ENCODE results near the gene AOPEP. TPM values are rescaled to one million over a fixed set of nuclear protein-coding genes. Genes with fewer than 3 reads are reported as not detected.

Gene AOPEP
- total and polyA plus RNA-seq, 12 donors: 110 to 250 (median 161) TPM

DNA sequence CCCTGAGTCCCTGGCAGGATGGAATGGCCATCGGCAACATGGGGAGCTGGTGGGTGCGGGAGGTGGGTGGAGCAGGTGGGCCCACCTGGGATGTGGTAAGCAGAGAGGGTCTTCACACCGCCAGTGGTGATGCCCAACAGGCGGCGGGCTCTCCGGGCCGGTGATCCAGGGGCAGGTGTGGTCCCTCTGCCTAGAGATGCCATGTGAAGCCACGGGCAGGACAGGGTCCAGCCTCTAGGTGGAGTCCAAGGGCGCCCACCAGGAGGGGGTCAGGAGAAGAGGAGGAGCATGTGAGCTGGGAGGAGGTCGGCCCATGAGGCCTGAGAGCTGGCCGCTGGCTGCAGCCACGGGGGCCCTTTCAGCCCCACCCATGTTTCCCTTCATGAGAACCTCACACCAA lies 369.9 kb downstream of the AOPEP start:
- peak in 1 of 8 donors; percentile 23 for ATAC-seq
- Histone ChIP-seq H3K27ac (peak overlapping the region in 3 of 10 donors; percentile 0 to 82 (median 5)), H3K27me3 (no peaks in the 10 kb centered on the region), H3K36me3 (peaks cover 0 to 49% (median 5%) of the 10 kb centered on the region in 9 donors), H3K4me1 (peaks cover 19 to 94% (median 82%) of the 10 kb centered on the region in 9 donors), H3K9me3 (no peaks in the 10 kb centered on the region), H3K4me3 (no peak overlapping the region)
- intact Hi-C loops (cut with DNase I): no loop called here
- WGBS, 2 donors: 94 to 95% methylated on average over 12 of the region's 12 CpGs
- no peak for DNase-seq
- TF ChIP-seq, protein P1, sequence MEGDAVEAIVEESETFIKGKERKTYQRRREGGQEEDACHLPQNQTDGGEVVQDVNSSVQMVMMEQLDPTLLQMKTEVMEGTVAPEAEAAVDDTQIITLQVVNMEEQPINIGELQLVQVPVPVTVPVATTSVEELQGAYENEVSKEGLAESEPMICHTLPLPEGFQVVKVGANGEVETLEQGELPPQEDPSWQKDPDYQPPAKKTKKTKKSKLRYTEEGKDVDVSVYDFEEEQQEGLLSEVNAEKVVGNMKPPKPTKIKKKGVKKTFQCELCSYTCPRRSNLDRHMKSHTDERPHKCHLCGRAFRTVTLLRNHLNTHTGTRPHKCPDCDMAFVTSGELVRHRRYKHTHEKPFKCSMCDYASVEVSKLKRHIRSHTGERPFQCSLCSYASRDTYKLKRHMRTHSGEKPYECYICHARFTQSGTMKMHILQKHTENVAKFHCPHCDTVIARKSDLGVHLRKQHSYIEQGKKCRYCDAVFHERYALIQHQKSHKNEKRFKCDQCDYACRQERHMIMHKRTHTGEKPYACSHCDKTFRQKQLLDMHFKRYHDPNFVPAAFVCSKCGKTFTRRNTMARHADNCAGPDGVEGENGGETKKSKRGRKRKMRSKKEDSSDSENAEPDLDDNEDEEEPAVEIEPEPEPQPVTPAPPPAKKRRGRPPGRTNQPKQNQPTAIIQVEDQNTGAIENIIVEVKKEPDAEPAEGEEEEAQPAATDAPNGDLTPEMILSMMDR (IDR thresholded peaks at IDR 0.05): peak in 1 of 9 donors; percentile 11

DNA sequence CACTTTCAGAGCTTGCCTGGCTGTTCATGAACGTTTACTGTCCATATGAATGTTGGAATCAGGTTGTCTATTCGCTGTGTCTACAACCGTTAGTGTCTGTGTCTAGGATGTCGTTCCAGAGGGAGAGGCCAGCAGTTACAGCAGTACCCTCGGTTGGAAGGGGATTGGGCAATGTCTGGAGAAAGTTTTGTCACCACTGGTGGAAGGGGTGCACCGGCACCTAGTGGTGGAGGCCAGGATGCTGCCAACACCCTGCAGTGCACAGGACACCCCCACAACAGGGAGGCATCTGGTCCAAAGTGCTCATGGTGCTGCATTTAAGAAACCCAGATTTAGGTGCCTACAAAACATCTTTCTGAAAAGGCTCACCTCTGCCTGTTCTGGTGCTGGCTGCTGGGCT lies 370.3 kb downstream of the AOPEP start:
- Histone ChIP-seq H3K27ac (peak overlapping the region in 2 of 10 donors; percentile 0 to 5), H3K4me3 (no peak overlapping the region), H3K9me3 (no peaks in the 10 kb centered on the region), H3K27me3 (no peaks in the 10 kb centered on the region), H3K36me3 (peaks cover 0 to 54% (median 5%) of the 10 kb centered on the region in 9 donors), H3K4me1 (peaks cover 18 to 94% (median 81%) of the 10 kb centered on the region in 9 donors)
- 86 to 88% methylated on average over 6 of the region's 6 CpGs for WGBS, 2 donors
- intact Hi-C loops (cut with DNase I): no loop called here
- DNase-seq: no peak
- TF ChIP-seq, protein P1 (IDR thresholded peaks at IDR 0.05): peak in 1 of 9 donors; percentile 2
- no peak for ATAC-seq

DNA sequence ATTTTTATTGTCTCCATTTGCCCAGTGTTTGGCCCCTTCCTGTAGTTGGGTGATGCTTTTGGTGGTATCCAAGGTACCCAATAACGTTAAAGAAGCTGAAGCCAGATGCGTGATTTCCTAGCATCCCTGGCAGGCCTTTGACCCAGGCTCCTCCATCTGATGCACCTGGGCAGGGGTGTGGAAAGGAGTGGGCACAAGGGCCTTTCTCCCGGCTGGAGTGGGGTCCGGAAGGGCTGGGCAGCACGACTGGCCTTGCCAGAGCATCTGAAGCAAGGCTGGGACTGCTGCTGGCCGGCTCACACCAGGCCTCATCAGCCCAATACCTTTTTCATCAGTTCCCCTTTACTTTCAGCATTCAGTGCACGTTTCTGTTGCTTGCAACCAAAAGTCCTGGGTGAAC lies 370.8 kb downstream of the AOPEP start:
- ATAC-seq: no peak
- Histone ChIP-seq H3K4me1 (peaks cover 19 to 94% (median 81%) of the 10 kb centered on the region in 9 donors), H3K36me3 (peaks cover 0 to 56% (median 9%) of the 10 kb centered on the region in 9 donors), H3K27ac (no peak overlapping the region), H3K9me3 (no peaks in the 10 kb centered on the region), H3K4me3 (no peak overlapping the region), H3K27me3 (no peaks in the 10 kb centered on the region)
- DNase-seq: no peak
- intact Hi-C loops (cut with DNase I): no loop called here
- WGBS, 2 donors: 92 to 96% methylated on average over 7 of the region's 7 CpGs
- TF ChIP-seq, protein P1 (IDR thresholded peaks at IDR 0.05): no peak

DNA sequence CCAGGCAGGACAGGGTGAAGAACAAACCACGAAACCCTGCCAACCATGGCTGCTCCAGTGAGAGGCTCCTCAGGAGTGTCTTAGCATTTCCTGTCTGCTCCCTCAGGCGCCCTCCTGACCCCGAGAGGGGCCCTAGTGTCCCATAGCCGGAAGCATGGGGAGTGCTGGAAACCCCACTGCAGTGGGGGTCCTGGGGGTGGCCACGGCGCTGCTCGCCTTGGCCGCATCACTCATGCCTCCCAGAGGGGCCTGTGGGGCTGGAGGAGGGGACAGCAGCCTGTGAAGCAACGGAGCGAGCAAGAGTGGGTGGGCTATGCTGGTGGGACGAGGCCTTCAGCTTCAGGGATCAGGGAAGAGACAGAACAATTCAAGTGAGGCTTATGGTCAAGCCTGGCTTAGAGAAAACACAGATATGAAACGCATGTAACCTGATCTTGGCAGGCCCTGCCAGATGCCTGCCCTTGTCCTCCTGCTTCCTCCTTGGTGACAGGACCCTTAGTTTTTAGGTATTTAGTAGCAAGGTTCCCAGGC lies 372.0 kb downstream of the AOPEP start:
- DNase-seq (no peak), ATAC-seq (peak in 1 of 8 donors; percentile 3)
- H3K27ac ChIP-seq: peak overlapping the region in 8 of 10 donors; percentile 8 to 51 (median 28)
- WGBS, 2 donors: 59 to 67% methylated on average over 12 of the region's 12 CpGs
- H3K4me1 ChIP-seq: peaks cover 19 to 94% (median 81%) of the 10 kb centered on the region in 9 donors
- H3K36me3 ChIP-seq: peaks cover 0 to 62% (median 11%) of the 10 kb centered on the region in 9 donors
- H3K4me3 ChIP-seq: no peak overlapping the region
- intact Hi-C loops (cut with DNase I): no loop called here
- H3K9me3 ChIP-seq: no peaks in the 10 kb centered on the region
- no peaks in the 10 kb centered on the region for H3K27me3 ChIP-seq
- TF ChIP-seq, protein P1 (IDR thresholded peaks at IDR 0.05): no peak
